Measurements from ENCODE around the gene NT5DC1.
A peak's percentile ranks its signal among the peaks of the same experiment; 100 is the strongest.

Gene NT5DC1

GRCh38 chr6:116248577-116248976 lies 147.9 kb downstream of the NT5DC1 start:
- no peak for DNase-seq

GRCh38 chr6:116251568-116252384 lies 151.1 kb downstream of the NT5DC1 start:
- no peak for DNase-seq

GRCh38 chr6:116253188-116253504 lies 152.5 kb downstream of the NT5DC1 start:
- DNase-seq, result no peak

GRCh38 chr6:116253505-116254296 lies 153.0 kb downstream of the NT5DC1 start, which contains the start of gene TSPYL4:
Gene TSPYL4, minus strand, starts transcription at chr6:116254075. Its CDS starts 67 bp downstream, at chr6:116254008.
- peak; percentile 94 to 98 (median 96) for DNase-seq

GRCh38 chr6:116254297-116255056 lies 153.8 kb downstream of the NT5DC1 start:
- DNase-seq, result peak in 1 of 3 experiments; percentile 54

- peak in 2 of 3 experiments; percentile 3 to 48 for DNase-seq
Observed at GRCh38 chr6:116255246-116255800, 154.7 kb downstream of the NT5DC1 start.

GRCh38 chr6:116256694-116257093 lies 156.0 kb downstream of the NT5DC1 start:
- DNase-seq, result no peak

GRCh38 chr6:116258520-116258919 lies 157.9 kb downstream of the NT5DC1 start:
- DNase-seq, result no peak

- DNase-seq, result no peak
Observed at GRCh38 chr6:116263353-116263752, 162.7 kb downstream of the NT5DC1 start.

- peak in 1 of 3 experiments; percentile 10 for DNase-seq
Observed at GRCh38 chr6:116265041-116265829, 164.6 kb downstream of the NT5DC1 start.

GRCh38 chr6:116266803-116267202 lies 166.2 kb downstream of the NT5DC1 start:
- no peak for DNase-seq

GRCh38 chr6:116267836-116268588 lies 167.4 kb downstream of the NT5DC1 start:
- DNase-seq, result no peak

- DNase-seq, result peak; percentile 52 to 82 (median 53)
Observed at GRCh38 chr6:116268589-116269293, 168.1 kb downstream of the NT5DC1 start.

GRCh38 chr6:116271149-116271708 lies 170.6 kb downstream of the NT5DC1 start:
- DNase-seq, result no peak

GRCh38 chr6:116277124-116277523 lies 176.5 kb downstream of the NT5DC1 start:
- DNase-seq, result no peak

- DNase-seq, result no peak
Observed at GRCh38 chr6:116278481-116278829, 177.8 kb downstream of the NT5DC1 start.

- DNase-seq, result peak in 1 of 3 experiments; percentile 70
Observed at GRCh38 chr6:116278854-116279231, 178.2 kb downstream of the NT5DC1 start.

- peak; percentile 94 to 98 (median 94) for DNase-seq
Observed at GRCh38 chr6:116279232-116280160, 178.8 kb downstream of the NT5DC1 start, which contains the start of gene TSPYL1. Gene TSPYL1, minus strand, starts transcription at chr6:116279930. Its CDS starts 100 bp downstream, at chr6:116279830.
